AG08396 (cell line): Measurements from ENCODE around the gene GRIN2B.

ENCODE experiments used
- DNase-seq: peaks from one replicate; pipeline ENCODE4 v3.0.0; 2012; ENCODE audit warnings: low spot score, mixed read lengths

GRIN2B gene

GRCh38 chr12:13956060-13956590, 25.3 kb downstream of the GRIN2B start:
- DNase-seq: no peak

GRCh38 chr12:13952096-13952495, 29.3 kb downstream of the GRIN2B start:
- no peak for DNase-seq

DNA sequence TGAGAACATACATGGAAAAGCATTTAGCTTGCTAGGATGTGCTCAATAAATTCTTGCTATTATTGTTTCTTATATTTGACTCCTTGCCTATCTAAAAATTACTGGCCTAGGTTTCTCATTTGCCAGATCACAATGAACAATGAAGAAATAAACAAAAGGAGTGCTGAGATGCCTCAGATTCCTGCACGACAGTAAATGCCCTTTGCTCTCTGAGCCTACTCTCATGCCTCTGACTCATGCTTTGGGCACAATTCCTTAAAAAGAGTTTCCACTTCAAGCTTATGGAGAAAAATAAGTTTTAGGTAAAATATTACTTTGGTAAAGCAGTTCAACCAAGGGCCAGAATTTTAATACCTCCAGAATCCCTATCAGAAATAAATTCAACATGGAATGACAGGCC, 30.9 kb downstream of the GRIN2B start:
- no peak for DNase-seq

GRCh38 chr12:13948621-13949020, 32.8 kb downstream of the GRIN2B start:
- DNase-seq: no peak

- DNase-seq: no peak
Measured at GRCh38 chr12:13947276-13947946, 34.0 kb downstream of the GRIN2B start.

DNA sequence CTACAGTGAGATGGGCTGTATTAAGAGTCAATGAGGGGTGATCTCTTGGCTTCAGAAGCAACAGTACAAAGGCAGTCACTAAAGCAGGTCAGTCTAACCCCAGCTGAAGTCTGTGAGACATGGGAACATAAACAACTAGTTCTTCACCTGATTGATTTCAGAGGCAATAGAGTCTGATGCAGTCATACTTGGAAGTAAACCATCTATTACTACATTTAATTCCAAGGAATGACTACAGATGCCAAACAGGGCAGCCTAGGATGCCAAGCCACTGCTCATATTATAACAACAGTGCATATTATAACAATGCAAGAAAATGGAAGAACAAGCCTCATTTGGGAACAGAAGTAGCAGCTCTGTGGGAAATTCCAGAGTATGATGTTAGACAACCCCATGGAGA, 35.8 kb downstream of the GRIN2B start:
- no peak for DNase-seq

DNA sequence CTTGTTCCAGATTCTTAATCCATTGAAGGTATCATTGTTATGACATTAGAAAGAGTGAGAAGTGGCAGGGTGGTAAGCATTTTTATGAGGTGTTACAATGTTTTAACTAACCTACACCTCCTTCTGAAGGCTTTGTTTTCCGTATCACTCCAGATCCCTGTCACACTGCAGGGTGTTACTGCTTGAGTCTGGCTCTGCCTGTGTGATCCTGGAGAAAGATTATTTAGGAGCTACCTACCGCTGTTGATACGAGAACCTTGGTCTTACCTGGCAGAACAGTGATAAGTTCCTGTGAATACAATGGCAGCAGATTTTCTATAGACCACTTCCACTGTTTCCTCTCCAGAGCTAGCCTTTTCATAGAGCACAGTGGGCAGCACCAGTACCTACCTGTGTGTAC, 36.2 kb downstream of the GRIN2B start:
- DNase-seq: no peak

- no peak for DNase-seq
Measured at GRCh38 chr12:13942826-13943225, 38.6 kb downstream of the GRIN2B start.

DNA sequence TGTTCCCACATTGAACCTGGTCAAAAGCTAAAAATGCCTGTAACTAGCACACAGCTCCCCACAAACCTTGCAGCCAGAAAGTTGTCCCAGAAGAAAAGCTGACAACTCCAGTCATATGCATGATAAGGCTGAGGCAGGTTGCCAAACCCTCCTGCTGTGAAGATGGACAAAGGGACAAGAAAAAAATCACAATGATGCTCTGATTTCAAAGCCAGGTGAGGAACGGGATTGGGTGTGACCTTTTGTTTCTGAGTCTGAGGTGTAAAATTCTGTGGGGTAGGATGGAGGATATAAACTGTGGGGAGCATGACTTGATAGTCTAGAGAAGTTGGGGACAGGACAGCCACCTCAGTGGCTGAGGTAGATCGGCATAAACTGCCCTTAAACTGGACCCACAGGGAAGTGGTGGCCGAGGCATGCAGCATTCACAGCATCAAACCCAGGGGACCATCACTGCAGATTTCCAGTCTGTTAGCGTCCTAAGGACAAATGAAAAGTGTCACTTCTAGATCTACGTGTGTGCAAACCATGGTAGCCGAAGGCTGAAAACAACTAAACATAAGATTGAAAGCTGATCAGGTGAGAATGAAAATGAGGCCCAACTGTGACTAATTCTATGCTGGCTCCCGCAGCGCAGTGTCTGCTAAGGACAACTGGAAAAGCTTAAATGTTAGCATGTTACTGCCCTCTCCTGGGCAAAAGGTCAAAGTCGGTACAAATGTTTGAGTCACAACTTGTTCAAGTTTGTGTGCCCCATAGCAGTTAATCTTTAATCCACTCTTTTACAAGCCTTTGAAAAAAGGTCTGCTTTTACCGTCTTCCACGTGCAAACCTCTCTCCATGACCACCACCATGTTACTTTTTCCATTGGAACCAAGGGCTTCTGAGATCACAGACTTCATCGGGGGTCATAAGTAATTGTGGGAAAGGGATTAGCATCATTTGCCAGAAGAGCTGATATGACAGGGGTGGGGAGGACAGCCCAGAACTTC, 39.8 kb downstream of the GRIN2B start:
- DNase-seq: peak; percentile 13

- no peak for DNase-seq
Measured at GRCh38 chr12:13940335-13940865, 41.0 kb downstream of the GRIN2B start.

- DNase-seq: no peak
Measured at GRCh38 chr12:13937735-13938134, 43.7 kb downstream of the GRIN2B start.

DNA sequence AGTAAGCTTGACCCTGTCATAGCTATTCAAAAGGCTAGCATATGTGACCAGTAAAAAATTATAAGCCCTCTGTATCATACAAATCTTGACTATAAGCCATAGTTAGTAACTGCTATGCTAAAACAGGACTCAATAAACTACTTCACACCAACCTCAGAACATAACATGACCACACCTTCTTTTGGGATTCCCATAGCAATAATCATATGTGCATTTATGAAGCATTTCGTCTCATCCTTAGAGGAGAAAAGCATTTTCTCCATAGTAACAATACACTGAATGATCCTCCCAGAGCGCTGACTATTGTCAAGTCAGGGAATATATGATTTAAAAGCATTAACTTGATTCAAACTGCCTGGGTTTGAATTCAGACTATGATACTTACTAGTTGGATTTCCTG, 46.2 kb downstream of the GRIN2B start:
- no peak for DNase-seq
